PC-3 (cell line): ENCODE measurements around the gene DYDC1.

Experiments used
- CTCF ChIP-seq: fragments of 300-600 bp; sonication (generic); conservative IDR thresholded peaks from 2 replicates; pipeline ENCODE4 v1.5.1; 2017; ENCODE audit warnings: antibody characterized with exemption, low read depth, mild to moderate bottlenecking, low read length
- EZH2phosphoT487 ChIP-seq: fragments of 300-600 bp; sonication (generic); IDR thresholded peaks from 2 replicates; pipeline ENCODE4 v1.6.1; 2018; ENCODE audit warnings: mild to moderate bottlenecking, antibody characterized with exemption, low read length, borderline replicate concordance

DNA sequence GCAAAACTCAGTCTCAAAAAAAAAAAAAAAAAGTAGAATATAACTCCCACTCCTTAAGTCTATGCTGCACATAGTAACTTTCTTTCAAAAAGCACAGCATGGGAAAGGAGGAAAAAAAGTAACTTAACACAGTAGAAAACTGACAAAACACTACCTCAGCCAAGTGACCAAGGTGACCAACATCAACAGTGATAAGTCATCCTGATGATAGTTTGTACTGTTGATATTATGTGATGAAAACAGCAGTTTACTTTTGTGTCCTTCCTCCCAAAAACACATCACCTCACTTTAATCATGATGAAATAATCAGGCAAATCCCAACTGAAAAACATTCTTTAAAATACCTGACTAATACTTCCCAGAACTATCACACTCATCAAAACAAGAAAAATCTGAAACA lies 37.8 kb downstream of the DYDC1 start:
- TF ChIP-seq CTCF (no peak), EZH2phosphoT487 (no peak)
